ENCODE results near the gene BICDL2. TPM values are rescaled to one million over a fixed set of nuclear protein-coding genes. Genes with fewer than 3 reads are reported as not detected.

BICDL2 gene
- total and polyA plus RNA-seq, 9 of the 15 experiments (the other 6 are each of a cell fraction or from before 2014, with no cell fraction given): 0.09 to 0.28 (median 0.09) TPM; not detected in 6

- TF ChIP-seq ZNF280A (IDR thresholded peaks at IDR 0.05; ENCODE audit: low read depth, partially characterized antibody) (no peak), HMG20A (CRISPR knock-in tag; conservative IDR thresholded peaks at IDR 0.05) (no peak), KDM1A (IDR thresholded peaks at IDR 0.05) (peak in 1 of 2 experiments; percentile 58; a peak in 1 of 4 replicates), HNRNPK (IDR thresholded peaks at IDR 0.05; ENCODE audit: low read depth, low read length, poor library complexity, severe bottlenecking) (no peak), GTF2F1 (IDR thresholded peaks at IDR 0.05; ENCODE audit: low read depth, low read length) (no peak), ESRRA (IDR thresholded peaks at IDR 0.05; ENCODE audit: borderline replicate concordance, low read depth) (peak; percentile 43; the same call in 1 of the 2 replicates), PML (IDR thresholded peaks at IDR 0.05; ENCODE audit: low read length) (peak; percentile 2; the same call in 1 of the 2 replicates), SMARCA4 (IDR thresholded peaks at IDR 0.05) (peak; percentile 71; the same call in 1 of the 2 replicates), POLR2A (conservative IDR thresholded peaks at IDR 0.05) (peak; percentile 84), MNT (conservative IDR thresholded peaks at IDR 0.05) (peak in 1 of 2 experiments; percentile 34; a peak in 1 of 4 replicates), RBBP5 (IDR thresholded peaks at IDR 0.05; ENCODE audit: borderline replicate concordance, insufficient read depth, low read length, poor library complexity, severe bottlenecking) (peak; percentile 62), ZBED1 (IDR thresholded peaks at IDR 0.05) (no peak), RBM15 (IDR thresholded peaks at IDR 0.05; ENCODE audit: insufficient read depth, low read length) (no peak), PHF21A (IDR thresholded peaks at IDR 0.05; ENCODE audit: borderline replicate concordance, low read depth) (no peak), TRIM25 (IDR thresholded peaks at IDR 0.05; ENCODE audit: borderline replicate concordance) (0 out of 2 replicates have a peak, but pooled peaks have one; percentile 57), ZNF431 (CRISPR knock-in tag; IDR thresholded peaks at IDR 0.05) (0 out of 2 replicates have a peak, but pooled peaks have one; percentile 24), ZBTB2 (IDR thresholded peaks at IDR 0.05) (peak; percentile 14; the same call in 1 of the 2 replicates), FOXP4 (CRISPR knock-in tag; IDR thresholded peaks at IDR 0.05; ENCODE audit: borderline replicate concordance) (0 out of 2 replicates have a peak, but pooled peaks have one; percentile 22), GABPB1 (CRISPR knock-in tag; IDR thresholded peaks at IDR 0.05) (peak; percentile 72)
These were observed 55.4 kb downstream of the BICDL2 start (continued) for GRCh38 chr16:2981177-2981898.

All from K562 (cell line).